GM20000 (cell line): ENCODE measurements around the gene HLF.

ENCODE experiments used
- DNase-seq: peaks from one replicate; pipeline ENCODE4 v3.0.0; 2012; ENCODE audit warnings: low spot score
- TF ChIP-seq, protein P1 (sequence below): IDR thresholded peaks from 2 replicates; pipeline ENCODE4 v1.5.1; 2012; ENCODE audit warnings: mild to moderate bottlenecking, control low read depth; ENCODE audit errors: extremely low read depth, missing control alignments

HLF gene

DNA sequence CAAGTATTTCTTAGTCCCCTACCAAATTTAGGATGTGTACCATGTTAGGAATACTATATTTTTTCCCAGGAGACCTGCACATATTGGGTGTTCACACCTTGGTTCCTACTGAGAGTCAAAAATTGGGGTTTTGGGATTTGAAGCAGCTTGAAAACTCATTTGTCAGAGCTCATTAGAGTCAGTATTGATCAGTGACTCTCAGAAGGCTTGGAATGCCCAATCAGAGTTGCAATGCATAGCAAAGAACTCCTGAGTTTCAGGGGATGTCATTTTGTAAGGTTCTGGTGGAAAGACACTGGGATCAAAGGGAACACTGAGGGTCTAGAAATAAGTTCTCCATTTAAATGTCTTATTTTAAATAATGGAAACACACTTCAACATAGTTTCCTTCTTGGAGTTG is 5.1 kb downstream of the HLF start:
- TF ChIP-seq, protein P1, sequence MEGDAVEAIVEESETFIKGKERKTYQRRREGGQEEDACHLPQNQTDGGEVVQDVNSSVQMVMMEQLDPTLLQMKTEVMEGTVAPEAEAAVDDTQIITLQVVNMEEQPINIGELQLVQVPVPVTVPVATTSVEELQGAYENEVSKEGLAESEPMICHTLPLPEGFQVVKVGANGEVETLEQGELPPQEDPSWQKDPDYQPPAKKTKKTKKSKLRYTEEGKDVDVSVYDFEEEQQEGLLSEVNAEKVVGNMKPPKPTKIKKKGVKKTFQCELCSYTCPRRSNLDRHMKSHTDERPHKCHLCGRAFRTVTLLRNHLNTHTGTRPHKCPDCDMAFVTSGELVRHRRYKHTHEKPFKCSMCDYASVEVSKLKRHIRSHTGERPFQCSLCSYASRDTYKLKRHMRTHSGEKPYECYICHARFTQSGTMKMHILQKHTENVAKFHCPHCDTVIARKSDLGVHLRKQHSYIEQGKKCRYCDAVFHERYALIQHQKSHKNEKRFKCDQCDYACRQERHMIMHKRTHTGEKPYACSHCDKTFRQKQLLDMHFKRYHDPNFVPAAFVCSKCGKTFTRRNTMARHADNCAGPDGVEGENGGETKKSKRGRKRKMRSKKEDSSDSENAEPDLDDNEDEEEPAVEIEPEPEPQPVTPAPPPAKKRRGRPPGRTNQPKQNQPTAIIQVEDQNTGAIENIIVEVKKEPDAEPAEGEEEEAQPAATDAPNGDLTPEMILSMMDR = no peak
- no peak for DNase-seq

DNA sequence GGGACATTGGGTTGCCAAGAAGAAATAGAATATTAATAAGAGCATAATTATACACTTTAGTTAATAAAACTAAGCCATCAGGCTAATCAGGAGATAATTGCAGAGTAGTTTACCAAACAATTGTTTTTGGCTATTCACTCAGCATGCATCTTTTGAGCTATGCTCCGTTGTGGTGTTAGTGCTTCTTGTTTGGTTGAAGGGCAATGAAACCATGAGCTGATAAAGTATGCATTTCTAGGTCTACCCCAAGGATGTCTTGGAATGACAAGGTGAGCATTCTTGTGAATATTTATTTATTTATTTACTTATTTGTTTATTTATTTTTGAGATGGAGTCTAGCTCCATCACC is 6.4 kb downstream of the HLF start:
- DNase-seq = no peak
- TF ChIP-seq, protein P1 = no peak

DNA sequence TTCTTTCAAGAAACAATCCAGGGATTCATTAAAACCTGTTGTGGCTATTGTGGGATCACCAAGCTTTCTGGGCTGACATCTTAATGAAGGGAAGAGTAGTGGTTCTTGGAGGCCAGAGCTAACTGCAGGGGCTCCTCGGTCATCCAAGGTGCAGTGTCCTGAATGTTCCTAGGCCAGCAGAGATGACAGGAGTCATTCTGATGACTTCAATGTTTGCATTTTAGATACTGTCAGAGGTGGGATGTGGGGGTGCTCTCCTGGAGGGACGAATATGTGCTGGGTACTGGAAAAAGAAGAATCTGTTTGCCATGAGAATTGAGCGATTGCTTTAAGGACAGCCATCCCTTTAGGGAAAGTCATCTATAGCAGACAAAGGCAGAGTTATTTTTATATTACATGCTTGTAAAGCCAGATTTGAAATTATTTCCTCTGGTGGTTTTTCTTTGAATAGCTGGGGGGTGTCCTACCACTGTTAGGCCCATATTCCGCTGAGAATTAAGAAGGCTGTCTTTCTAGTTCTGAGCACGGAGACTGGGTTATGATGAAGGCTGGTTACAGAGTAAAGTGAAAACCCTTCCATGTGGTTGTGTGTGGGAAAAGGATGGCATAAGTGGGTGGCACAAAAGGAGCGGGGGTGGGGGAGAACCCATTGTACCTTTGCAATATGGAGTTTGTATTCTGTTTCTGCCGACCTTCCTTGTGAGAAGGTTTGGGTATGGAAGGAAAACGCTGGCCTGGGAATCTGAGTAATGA is 7.4 kb downstream of the HLF start:
- no peak for DNase-seq
- TF ChIP-seq, protein P1 = no peak

DNA sequence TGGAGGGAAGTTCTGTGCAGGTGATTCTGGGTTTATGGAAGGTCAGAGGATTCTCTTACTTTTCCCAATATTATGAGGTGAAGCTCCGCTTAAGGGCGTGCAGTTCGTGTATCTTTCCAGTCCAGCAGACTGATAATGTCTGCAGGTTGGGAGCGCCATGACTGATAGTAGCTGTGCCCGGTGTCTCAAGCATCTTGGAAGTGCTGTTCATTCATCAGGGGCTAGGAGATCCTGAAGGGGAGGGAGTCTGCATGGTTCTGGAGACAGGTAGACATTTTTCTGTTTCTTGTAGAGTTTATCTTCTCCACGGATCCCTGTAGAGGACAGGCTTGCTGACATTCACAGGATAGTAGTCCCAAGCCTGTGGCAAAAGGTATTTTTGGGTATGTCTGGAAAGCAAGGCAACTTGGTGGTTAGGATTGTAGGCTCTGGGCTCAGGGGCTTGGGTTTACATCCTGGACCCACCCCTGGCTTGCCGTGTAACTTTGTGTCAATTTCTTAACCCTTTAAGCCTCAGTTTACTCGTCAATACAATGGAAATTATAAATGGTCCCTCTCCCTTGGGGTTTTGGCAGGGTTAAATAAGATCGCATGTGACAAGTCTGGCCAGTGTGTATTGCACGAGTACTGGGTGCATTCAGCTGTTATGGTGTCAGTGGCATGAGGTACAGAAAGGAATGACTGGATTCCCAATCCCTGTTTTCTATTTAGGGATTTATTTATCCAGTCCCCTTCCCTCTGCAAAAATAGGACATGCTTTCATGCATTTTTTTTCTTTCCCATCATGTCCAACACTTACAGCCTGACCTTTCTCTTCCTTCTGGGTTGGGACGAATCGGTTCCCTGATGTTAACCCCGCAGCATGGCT is 8.2 kb downstream of the HLF start:
- TF ChIP-seq, protein P1 = no peak
- no peak for DNase-seq

DNA sequence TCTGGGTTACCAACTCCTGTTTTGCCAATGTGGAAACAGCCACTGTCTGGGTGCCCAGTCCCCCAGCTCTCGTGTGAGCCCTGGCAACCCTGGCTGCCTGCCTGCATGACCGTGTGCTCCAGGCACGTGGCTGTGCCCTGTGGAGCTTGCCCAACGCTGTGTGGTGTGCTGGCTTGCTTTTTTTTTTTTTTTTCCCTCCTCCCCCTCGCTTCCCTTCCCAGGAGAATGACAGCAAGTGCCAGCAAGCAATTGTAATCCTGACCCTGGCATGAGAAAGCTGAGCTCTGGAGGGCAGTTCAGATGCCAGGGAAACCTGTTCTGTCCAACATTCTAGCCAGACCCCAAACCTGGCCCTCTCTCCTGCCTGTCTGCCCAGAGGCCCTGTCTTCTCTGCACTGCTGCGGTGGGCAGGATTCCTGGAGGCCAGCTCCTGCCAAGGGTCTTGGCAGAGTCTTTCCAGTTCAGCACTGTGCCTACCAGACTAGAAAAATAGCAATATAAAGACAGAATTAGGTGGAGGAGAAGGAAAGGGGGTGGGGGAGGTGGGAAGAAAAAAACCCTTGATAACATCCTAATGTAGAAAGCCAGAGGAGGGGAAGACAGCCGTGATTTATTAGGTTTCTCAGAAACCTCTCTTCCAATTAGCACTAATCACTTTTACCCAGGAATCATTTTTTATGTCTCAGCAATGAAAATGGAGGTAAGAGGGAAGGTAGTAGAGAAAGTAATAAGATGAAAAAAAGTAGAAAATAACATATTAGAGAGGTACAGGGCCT is 9.0 kb downstream of the HLF start:
- TF ChIP-seq, protein P1 = no peak
- DNase-seq = no peak

DNA sequence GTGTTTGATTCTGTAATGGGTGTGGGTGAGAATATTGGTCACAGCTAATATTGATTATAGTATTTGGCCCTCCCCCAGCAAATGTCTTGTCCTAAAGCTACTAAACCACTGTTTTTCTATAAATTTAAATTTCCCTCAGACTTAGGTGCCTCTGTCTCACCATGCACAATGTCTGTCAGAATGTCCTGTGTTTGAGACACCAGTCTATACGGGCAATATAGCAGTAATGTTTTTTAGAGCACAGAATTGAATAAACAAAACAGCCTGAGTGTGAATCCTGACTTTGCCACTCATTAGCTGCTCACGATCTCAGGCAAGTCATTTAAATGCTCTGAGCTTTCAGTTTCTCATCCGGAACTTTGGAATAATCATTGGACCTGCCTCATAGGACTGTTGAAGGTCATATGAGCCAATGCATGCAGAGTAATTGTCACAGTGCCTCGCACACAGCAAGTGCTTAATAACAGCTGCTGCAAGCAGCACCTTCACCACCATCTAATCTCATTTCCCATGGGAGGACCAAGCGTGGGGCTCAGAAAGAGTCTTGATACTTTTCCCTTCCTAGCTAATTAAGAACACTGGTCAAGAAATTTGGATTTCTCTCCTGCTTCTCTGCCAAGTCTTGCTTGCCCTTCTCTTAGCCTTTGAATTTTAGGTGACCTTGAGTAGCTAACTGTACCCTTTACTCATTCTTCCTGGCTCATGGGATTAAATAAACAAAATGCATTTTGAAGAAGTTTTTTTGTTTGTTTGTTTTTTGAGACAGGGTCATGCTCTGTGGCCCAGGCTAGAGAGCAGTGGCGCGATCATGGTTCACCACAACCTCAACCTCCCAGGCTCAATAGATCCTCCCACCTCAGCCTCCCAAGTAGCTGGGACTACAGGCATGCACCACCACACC is 9.8 kb downstream of the HLF start:
- TF ChIP-seq, protein P1 = no peak
- DNase-seq = no peak
